ENCODE data around the gene PRUNE2.

PRUNE2 gene

DNA sequence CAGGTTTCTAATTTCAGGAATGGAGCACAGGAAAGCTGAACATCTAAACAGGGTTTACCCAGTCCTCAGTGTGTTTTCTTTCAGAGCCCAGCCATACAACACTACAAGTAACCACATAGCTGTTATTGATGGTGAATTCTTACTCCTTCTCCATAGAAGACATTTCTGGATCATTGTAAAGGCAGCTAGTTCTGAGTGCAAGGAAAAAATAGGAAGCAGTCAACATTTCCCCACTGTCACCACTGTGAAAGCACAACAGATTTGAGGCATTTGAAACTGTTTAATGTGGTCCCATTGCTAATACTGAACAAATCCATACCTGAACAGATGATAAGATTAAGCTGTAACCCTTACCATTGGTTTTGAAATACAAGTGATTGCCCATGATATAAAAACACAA lies 286.7 kb downstream of the PRUNE2 start:
- TF ChIP-seq ZNF384 (IDR thresholded peaks at IDR 0.05) (no peak), BHLHE40 (IDR thresholded peaks at IDR 0.05; ENCODE audit: borderline replicate concordance) (no peak), FOXM1 (IDR thresholded peaks at IDR 0.05; ENCODE audit: borderline replicate concordance) (no peak), FOXK2 (IDR thresholded peaks at IDR 0.05) (no peak), FOXA1 (IDR thresholded peaks at IDR 0.05) (no peak), LEF1 (IDR thresholded peaks at IDR 0.05; ENCODE audit: borderline replicate concordance) (no peak), ARNT (IDR thresholded peaks at IDR 0.05) (no peak), L3MBTL2 (conservative IDR thresholded peaks at IDR 0.05) (no peak), SUZ12 (IDR thresholded peaks at IDR 0.05) (no peak), TARDBP (IDR thresholded peaks at IDR 0.05) (no peak), SP1 (IDR thresholded peaks at IDR 0.05) (no peak), PKNOX1 (IDR thresholded peaks at IDR 0.05) (no peak), HDGF (IDR thresholded peaks at IDR 0.05; ENCODE audit: borderline replicate concordance) (no peak), NFRKB (IDR thresholded peaks at IDR 0.05) (no peak), CTBP1 (IDR thresholded peaks at IDR 0.05; ENCODE audit: borderline replicate concordance) (no peak)
- DNase-seq (ENCODE audit: extremely low spot score): no peak
- ChIA-PET POLR2A (interaction anchor here (1.6 kb wide), 1 partner anchor 9 kb away, joined by 3 read pairs; no protein-coding TSS in a partner anchor), CTCF (interaction anchor here (0.6 kb wide), 1 partner anchor 31 kb away, joined by 4 read pairs; no protein-coding TSS in a partner anchor)

DNA sequence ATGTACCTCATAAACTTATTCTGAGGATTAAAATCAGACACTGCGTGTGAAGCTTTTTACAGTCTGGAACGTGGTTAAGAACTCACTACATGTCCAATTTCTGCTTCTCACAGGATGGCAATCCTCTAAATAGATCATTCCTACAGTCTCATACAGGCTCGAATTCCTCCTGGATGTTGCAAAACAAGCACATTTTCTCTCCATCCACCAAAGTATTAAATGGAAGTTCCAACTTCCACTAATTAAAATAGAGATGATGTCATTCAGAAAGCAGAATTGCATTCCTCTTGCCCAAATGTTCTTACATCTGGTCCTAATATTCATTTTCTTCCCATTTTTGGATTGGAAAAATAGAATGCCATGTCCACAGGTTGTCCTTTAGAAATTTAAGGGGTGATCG lies 287.2 kb downstream of the PRUNE2 start:
- ChIA-PET POLR2A (no interaction called here), CTCF (interaction anchor here (0.6 kb wide), 1 partner anchor 31 kb away, joined by 4 read pairs; no protein-coding TSS in a partner anchor)
- no peak for DNase-seq (ENCODE audit: extremely low spot score)
- TF ChIP-seq ZNF384 (IDR thresholded peaks at IDR 0.05) (no peak), TARDBP (IDR thresholded peaks at IDR 0.05) (no peak), FOXK2 (IDR thresholded peaks at IDR 0.05) (no peak), FOXM1 (IDR thresholded peaks at IDR 0.05; ENCODE audit: borderline replicate concordance) (no peak), SP1 (IDR thresholded peaks at IDR 0.05) (no peak), BHLHE40 (IDR thresholded peaks at IDR 0.05; ENCODE audit: borderline replicate concordance) (no peak), L3MBTL2 (conservative IDR thresholded peaks at IDR 0.05) (no peak), ELF4 (IDR thresholded peaks at IDR 0.05) (no peak), ARNT (IDR thresholded peaks at IDR 0.05) (no peak), PKNOX1 (IDR thresholded peaks at IDR 0.05) (no peak), SUZ12 (IDR thresholded peaks at IDR 0.05) (no peak), HDGF (IDR thresholded peaks at IDR 0.05; ENCODE audit: borderline replicate concordance) (no peak), LEF1 (IDR thresholded peaks at IDR 0.05; ENCODE audit: borderline replicate concordance) (no peak), CTBP1 (IDR thresholded peaks at IDR 0.05; ENCODE audit: borderline replicate concordance) (no peak)

DNA sequence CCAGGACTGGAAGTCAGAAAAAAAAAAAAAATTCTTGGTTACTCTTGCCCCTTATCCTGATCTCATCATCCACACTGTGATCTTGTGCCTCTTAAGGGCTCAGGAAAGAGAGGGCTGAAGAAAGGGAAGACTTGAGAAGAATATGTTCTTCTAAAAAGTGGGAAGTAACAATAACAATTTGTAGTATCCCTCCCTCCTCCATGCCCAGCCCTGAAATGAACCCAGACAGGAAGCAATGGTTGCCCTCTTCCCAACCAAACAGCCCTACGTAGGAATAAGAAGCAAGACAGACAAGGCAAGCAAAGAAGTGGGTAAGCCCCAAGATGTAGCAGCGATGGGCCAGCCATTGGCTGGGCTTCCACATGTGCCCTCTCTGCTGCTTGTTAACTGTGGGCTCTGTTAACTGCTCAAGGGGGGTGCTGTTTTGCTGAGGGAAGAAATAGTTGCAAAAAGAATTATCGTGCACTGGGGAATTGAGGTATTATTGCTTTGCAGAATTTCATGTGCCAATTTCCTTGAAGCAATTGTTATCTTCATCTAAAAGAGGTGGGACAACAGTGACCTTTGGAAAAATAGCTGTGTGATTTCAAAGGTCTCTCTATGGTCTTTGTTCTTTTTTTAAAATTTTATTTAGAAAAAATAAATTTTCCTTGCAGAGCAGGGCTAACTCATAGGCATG lies 288.3 kb downstream of the PRUNE2 start:
- CTCF ChIA-PET: no interaction called here
- no peak for TF ChIP-seq CTBP1 (IDR thresholded peaks at IDR 0.05; ENCODE audit: borderline replicate concordance)
- no peak for TF ChIP-seq BHLHE40 (IDR thresholded peaks at IDR 0.05; ENCODE audit: borderline replicate concordance)
- no peak for TF ChIP-seq FOXK2 (IDR thresholded peaks at IDR 0.05)
- TF ChIP-seq ARNT (IDR thresholded peaks at IDR 0.05): no peak
- TF ChIP-seq L3MBTL2 (conservative IDR thresholded peaks at IDR 0.05): no peak
- TF ChIP-seq FOXM1 (IDR thresholded peaks at IDR 0.05; ENCODE audit: borderline replicate concordance): no peak
- no peak for TF ChIP-seq PKNOX1 (IDR thresholded peaks at IDR 0.05)
- no peak for TF ChIP-seq ELF4 (IDR thresholded peaks at IDR 0.05)
- TF ChIP-seq TARDBP (IDR thresholded peaks at IDR 0.05): no peak
- no peak for TF ChIP-seq LEF1 (IDR thresholded peaks at IDR 0.05; ENCODE audit: borderline replicate concordance)
- no peak for TF ChIP-seq NFRKB (IDR thresholded peaks at IDR 0.05)
- TF ChIP-seq SUZ12 (IDR thresholded peaks at IDR 0.05): no peak
- no peak for TF ChIP-seq FOXA1 (IDR thresholded peaks at IDR 0.05)
- no peak for TF ChIP-seq SP1 (IDR thresholded peaks at IDR 0.05)
- TF ChIP-seq HDGF (IDR thresholded peaks at IDR 0.05; ENCODE audit: borderline replicate concordance): no peak
- no peak for TF ChIP-seq ZNF384 (IDR thresholded peaks at IDR 0.05)
- POLR2A ChIA-PET: no interaction called here
- no peak for DNase-seq (ENCODE audit: extremely low spot score)

DNA sequence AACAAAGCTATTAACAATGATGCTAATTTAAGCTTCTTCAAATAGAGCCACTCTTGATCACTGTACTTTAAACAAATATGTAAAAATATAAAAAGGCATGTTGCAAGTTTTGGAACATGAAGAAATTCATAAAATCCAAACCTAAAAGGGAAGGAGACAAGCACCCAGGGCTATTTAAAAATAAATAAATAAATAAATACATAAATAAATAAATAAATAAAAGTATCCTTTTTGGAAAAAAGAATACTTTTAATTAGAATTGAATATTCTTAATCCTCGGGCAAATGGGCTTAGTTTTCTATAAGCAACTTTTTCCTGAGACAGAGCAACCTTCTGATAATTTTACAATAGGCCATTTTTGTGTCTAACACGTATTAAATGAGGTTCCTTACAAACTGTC lies 289.1 kb downstream of the PRUNE2 start:
- no peak for DNase-seq (ENCODE audit: extremely low spot score)
- no peak for TF ChIP-seq CTBP1 (IDR thresholded peaks at IDR 0.05; ENCODE audit: borderline replicate concordance)
- TF ChIP-seq SP1 (IDR thresholded peaks at IDR 0.05): no peak
- no peak for TF ChIP-seq PKNOX1 (IDR thresholded peaks at IDR 0.05)
- no peak for TF ChIP-seq ELF4 (IDR thresholded peaks at IDR 0.05)
- no peak for TF ChIP-seq FOXM1 (IDR thresholded peaks at IDR 0.05; ENCODE audit: borderline replicate concordance)
- no peak for TF ChIP-seq L3MBTL2 (conservative IDR thresholded peaks at IDR 0.05)
- TF ChIP-seq FOXK2 (IDR thresholded peaks at IDR 0.05): no peak
- TF ChIP-seq FOXA1 (IDR thresholded peaks at IDR 0.05): no peak
- TF ChIP-seq SUZ12 (IDR thresholded peaks at IDR 0.05): no peak
- no peak for TF ChIP-seq LEF1 (IDR thresholded peaks at IDR 0.05; ENCODE audit: borderline replicate concordance)
- TF ChIP-seq NFRKB (IDR thresholded peaks at IDR 0.05): no peak
- TF ChIP-seq TARDBP (IDR thresholded peaks at IDR 0.05): no peak
- no peak for TF ChIP-seq HDGF (IDR thresholded peaks at IDR 0.05; ENCODE audit: borderline replicate concordance)
- no peak for TF ChIP-seq BHLHE40 (IDR thresholded peaks at IDR 0.05; ENCODE audit: borderline replicate concordance)
- POLR2A ChIA-PET: no interaction called here
- CTCF ChIA-PET: no interaction called here

- DNase-seq (ENCODE audit: extremely low spot score): no peak
- TF ChIP-seq ZNF384 (IDR thresholded peaks at IDR 0.05) (no peak), FOXM1 (IDR thresholded peaks at IDR 0.05; ENCODE audit: borderline replicate concordance) (no peak)
- ChIA-PET CTCF (no interaction called here), POLR2A (no interaction called here)
Measured at GRCh38 chr9:76615177-76615603, 290.7 kb downstream of the PRUNE2 start.

All from HEK293T (cell line).